Activated CD4-positive, alpha-beta T cell treated with anti-CD3 and anti-CD28 coated beads, Interleukin-2, amount 10 ng/mL, durations not matched to agents 24 days and 14 days (primary cell): Measurements from ENCODE around the gene C5orf22. TPM values are rescaled to one million over a fixed set of nuclear protein-coding genes. Genes with fewer than 3 reads are reported as not detected.

Source experiments
- DNase-seq: peaks from one replicate; pipeline ENCODE4 v3.0.0; 2022
- H3K27ac Mint-ChIP-seq: one replicate; pipeline ENCODE4 v1.8.0; 2022; ENCODE audit warnings: mild to moderate bottlenecking, mixed read lengths
- H3K27me3 Mint-ChIP-seq: one replicate; pipeline ENCODE4 v1.8.0; 2022; ENCODE audit warnings: mixed read lengths
- H3K36me3 Mint-ChIP-seq: one replicate; pipeline ENCODE4 v1.8.0; 2022; ENCODE audit warnings: low read depth, mild to moderate bottlenecking, mixed read lengths
- H3K4me1 Mint-ChIP-seq: one replicate; pipeline ENCODE4 v1.8.0; 2021; ENCODE audit warnings: mixed read lengths
- H3K4me3 Mint-ChIP-seq: one replicate; pipeline ENCODE4 v1.8.0; 2022; ENCODE audit warnings: mild to moderate bottlenecking, moderate library complexity, mixed read lengths
- H3K9me3 Mint-ChIP-seq: one replicate; pipeline ENCODE4 v1.8.0; 2021; ENCODE audit warnings: mixed read lengths
- intact Hi-C: fragments of 100-400 bp; cut with micrococcal nuclease; formaldehyde crosslinking; loops from one replicate; pipeline ENCODE4 v1.15.1; 2023
- total RNA-seq: library from RNA; stranded (reverse); gene quantifications from 2 replicates; pipeline ENCODE4 v1.2.3, GENCODE V29; 2022

C5orf22 gene
- 34.2 and 37.7 TPM in 2 replicates for total RNA-seq

GRCh38 chr5:31531888-31532547 lies at the start of gene C5orf22, which contains the start of gene DROSHA:
Gene C5orf22, plus strand, starts transcription at chr5:31532301. Its CDS starts 92 bp downstream, at chr5:31532393.
Gene DROSHA, minus strand, starts transcription at chr5:31532093. Its CDS starts 3,034 bp downstream, at chr5:31529059.
- H3K4me3 Mint-ChIP-seq, result peak within 1 kb of the TSS; percentile 91
- H3K9me3 Mint-ChIP-seq, result no peaks in the 10 kb centered on the region
- H3K27me3 Mint-ChIP-seq, result no peaks in the 10 kb centered on the region
- H3K27ac Mint-ChIP-seq, result peak within 1 kb of the TSS; percentile 96
- peak; percentile 98 for DNase-seq
- intact Hi-C loops, result loop anchor here (1.0 to 10.0 kb wide), 6 partner anchors 105 to 1909 kb away; partner anchors contain the start of genes MTMR12, PDZD2, SUB1 and TARS1
- peaks cover 56% of the 10 kb centered on the region for H3K36me3 Mint-ChIP-seq
- peaks cover 27% of the 10 kb centered on the region for H3K4me1 Mint-ChIP-seq

DNA sequence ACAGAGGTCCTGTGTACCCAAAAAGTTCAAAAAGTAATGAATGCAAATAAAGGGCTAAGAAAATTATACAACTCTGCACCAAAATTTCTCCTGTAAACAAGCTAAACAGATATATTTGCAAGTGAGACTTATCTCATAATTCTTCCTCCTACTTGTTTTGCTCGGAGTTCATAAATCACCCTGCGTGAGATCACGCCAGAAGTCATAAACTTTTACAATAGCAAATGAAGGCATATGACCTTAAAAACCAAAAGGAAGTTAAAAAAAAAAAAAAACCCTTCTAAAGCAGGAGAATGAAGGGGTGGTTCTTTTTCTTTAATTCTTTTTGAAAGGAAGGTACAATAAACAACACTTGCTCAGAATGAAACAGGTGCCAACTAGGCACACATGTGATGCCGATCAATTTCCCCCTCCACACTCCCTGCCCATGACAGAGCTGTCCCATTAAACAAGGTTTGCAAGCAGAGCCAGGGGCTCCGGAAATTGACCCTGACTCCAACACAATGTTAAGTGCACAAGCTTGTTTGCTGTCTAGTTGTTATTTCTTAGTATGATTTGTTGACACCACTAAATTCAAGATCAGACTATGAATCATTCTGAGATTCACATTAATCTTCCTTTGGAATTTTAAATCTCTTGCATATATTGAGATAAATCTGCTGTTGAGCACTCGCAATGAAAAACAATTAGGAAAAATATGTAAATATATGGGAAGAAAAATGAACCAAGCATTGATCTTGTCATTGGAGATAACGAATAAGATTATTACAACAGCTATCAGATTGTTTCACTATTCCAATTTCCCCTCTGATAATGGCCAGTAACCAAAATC lies 46.5 kb upstream of the C5orf22 start:
- no peak for DNase-seq
- Mint-ChIP-seq H3K27me3 (no peaks in the 10 kb centered on the region), H3K36me3 (peaks cover 50% of the 10 kb centered on the region), H3K4me3 (no peak overlapping the region), H3K27ac (no peak overlapping the region), H3K4me1 (peaks cover 3% of the 10 kb centered on the region), H3K9me3 (no peaks in the 10 kb centered on the region)
- intact Hi-C loops, result no loop called here

GRCh38 chr5:31486441-31486840 lies 45.7 kb upstream of the C5orf22 start:
- H3K27ac Mint-ChIP-seq, result peak overlapping the region; percentile 1
- H3K36me3 Mint-ChIP-seq, result peaks cover 54% of the 10 kb centered on the region
- peaks cover 3% of the 10 kb centered on the region for H3K4me1 Mint-ChIP-seq
- no peaks in the 10 kb centered on the region for H3K27me3 Mint-ChIP-seq
- intact Hi-C loops, result no loop called here
- DNase-seq, result no peak
- H3K9me3 Mint-ChIP-seq, result no peaks in the 10 kb centered on the region
- no peak overlapping the region for H3K4me3 Mint-ChIP-seq

DNA sequence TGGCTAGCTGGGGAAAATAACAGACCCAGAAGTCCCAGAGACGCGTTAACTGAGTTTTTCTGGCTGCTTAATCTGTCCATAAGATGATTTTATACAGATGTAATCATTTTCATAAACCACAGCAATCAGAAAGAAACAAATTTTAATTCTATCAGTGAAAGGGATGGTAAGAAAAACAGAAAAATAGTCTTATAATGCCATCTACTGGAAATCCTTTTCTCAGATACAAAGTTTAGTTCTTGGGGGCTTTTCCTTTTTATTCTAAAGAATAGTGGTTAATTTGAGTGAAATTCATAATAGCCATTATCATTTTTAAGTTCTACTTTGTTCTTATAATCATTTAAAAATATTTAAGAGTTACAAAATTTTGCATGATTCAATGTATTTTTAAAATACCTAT lies 44.6 kb upstream of the C5orf22 start:
- Mint-ChIP-seq H3K4me3 (no peak overlapping the region), H3K27ac (no peak overlapping the region), H3K27me3 (no peaks in the 10 kb centered on the region), H3K4me1 (peaks cover 3% of the 10 kb centered on the region), H3K9me3 (no peaks in the 10 kb centered on the region), H3K36me3 (peaks cover 52% of the 10 kb centered on the region)
- intact Hi-C loops, result no loop called here
- DNase-seq, result no peak

GRCh38 chr5:31492869-31493268 lies 39.2 kb upstream of the C5orf22 start:
- H3K36me3 Mint-ChIP-seq, result peaks cover 56% of the 10 kb centered on the region

GRCh38 chr5:31495336-31495735 lies 36.8 kb upstream of the C5orf22 start:
- intact Hi-C loops, result no loop called here

More at GRCh38 chr5:31492869-31493268, 39.2 kb upstream of the C5orf22 start:
- no peaks in the 10 kb centered on the region for H3K9me3 Mint-ChIP-seq
- H3K27ac Mint-ChIP-seq, result no peak overlapping the region
- DNase-seq, result peak; percentile 40
- no peaks in the 10 kb centered on the region for H3K27me3 Mint-ChIP-seq
- intact Hi-C loops, result no loop called here
- H3K4me3 Mint-ChIP-seq, result no peak overlapping the region
- H3K4me1 Mint-ChIP-seq, result no peaks in the 10 kb centered on the region

GRCh38 chr5:31496301-31496700 lies 35.8 kb upstream of the C5orf22 start:
- H3K36me3 Mint-ChIP-seq, result peaks cover 53% of the 10 kb centered on the region
- intact Hi-C loops, result no loop called here
- H3K4me3 Mint-ChIP-seq, result no peak overlapping the region
- no peaks in the 10 kb centered on the region for H3K27me3 Mint-ChIP-seq
- no peaks in the 10 kb centered on the region for H3K4me1 Mint-ChIP-seq
- no peaks in the 10 kb centered on the region for H3K9me3 Mint-ChIP-seq
- no peak for DNase-seq
- no peak overlapping the region for H3K27ac Mint-ChIP-seq

More at GRCh38 chr5:31495336-31495735, 36.8 kb upstream of the C5orf22 start:
- Mint-ChIP-seq H3K36me3 (peaks cover 53% of the 10 kb centered on the region), H3K9me3 (no peaks in the 10 kb centered on the region), H3K4me3 (no peak overlapping the region), H3K4me1 (no peaks in the 10 kb centered on the region), H3K27me3 (no peaks in the 10 kb centered on the region), H3K27ac (no peak overlapping the region)
- DNase-seq, result no peak

DNA sequence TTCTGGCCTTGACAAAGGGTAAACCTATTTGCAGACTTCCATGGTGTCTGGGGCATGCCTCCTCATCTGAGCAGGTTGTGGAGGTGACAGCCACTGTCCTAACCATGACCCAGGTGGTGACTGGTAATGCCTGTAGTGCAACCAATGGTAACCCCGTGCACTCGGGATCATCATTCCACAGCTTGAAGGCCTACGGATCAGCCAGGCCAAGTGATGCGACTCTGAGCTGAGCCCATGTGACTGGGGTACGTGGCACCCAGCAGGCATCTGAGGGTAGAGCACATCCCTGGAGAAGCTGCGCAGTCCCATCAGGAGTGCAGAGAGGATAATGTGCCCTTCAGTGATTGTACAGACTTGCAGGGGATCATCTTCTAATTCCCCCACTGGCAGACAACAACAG lies 35.2 kb upstream of the C5orf22 start:
- no peak for DNase-seq
- no peaks in the 10 kb centered on the region for H3K27me3 Mint-ChIP-seq
- no peaks in the 10 kb centered on the region for H3K4me1 Mint-ChIP-seq
- H3K27ac Mint-ChIP-seq, result no peak overlapping the region
- H3K4me3 Mint-ChIP-seq, result no peak overlapping the region
- H3K36me3 Mint-ChIP-seq, result peaks cover 55% of the 10 kb centered on the region
- H3K9me3 Mint-ChIP-seq, result no peaks in the 10 kb centered on the region
- intact Hi-C loops, result no loop called here

- no peak for DNase-seq
- no peaks in the 10 kb centered on the region for H3K27me3 Mint-ChIP-seq
- H3K4me3 Mint-ChIP-seq, result no peak overlapping the region
- H3K4me1 Mint-ChIP-seq, result no peaks in the 10 kb centered on the region
- intact Hi-C loops, result no loop called here
- no peak overlapping the region for H3K27ac Mint-ChIP-seq
- H3K9me3 Mint-ChIP-seq, result no peaks in the 10 kb centered on the region
- H3K36me3 Mint-ChIP-seq, result peaks cover 71% of the 10 kb centered on the region
These were observed 31.8 kb upstream of the C5orf22 start for GRCh38 chr5:31500256-31500655.

DNA sequence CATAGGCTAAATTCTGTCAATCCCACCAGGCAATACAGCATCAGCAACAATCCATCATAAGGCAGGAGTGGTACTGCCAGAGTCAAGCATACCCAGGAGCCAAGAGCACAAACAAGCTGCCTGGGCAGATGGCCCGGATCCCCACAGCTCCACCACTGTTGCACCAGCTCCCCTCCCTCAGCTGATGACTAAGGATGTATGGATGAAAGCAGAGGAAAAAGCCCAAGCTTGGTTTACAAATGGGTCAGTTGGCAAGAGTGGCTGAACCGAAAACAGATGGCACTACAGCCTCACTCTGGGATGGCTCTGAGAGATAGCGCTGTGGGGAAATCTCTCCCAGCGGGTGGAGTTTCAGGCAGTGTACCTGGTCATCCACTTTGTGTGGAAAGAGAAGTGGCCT lies 29.6 kb upstream of the C5orf22 start:
- intact Hi-C loops, result no loop called here
- DNase-seq, result peak; percentile 30
- H3K27ac Mint-ChIP-seq, result no peak overlapping the region
- no peaks in the 10 kb centered on the region for H3K9me3 Mint-ChIP-seq
- no peak overlapping the region for H3K4me3 Mint-ChIP-seq
- no peaks in the 10 kb centered on the region for H3K27me3 Mint-ChIP-seq
- H3K4me1 Mint-ChIP-seq, result no peaks in the 10 kb centered on the region
- peaks cover 65% of the 10 kb centered on the region for H3K36me3 Mint-ChIP-seq

- no peaks in the 10 kb centered on the region for H3K9me3 Mint-ChIP-seq
- no peak overlapping the region for H3K27ac Mint-ChIP-seq
- H3K27me3 Mint-ChIP-seq, result no peaks in the 10 kb centered on the region
- intact Hi-C loops, result no loop called here
- H3K36me3 Mint-ChIP-seq, result peaks cover 72% of the 10 kb centered on the region
- H3K4me3 Mint-ChIP-seq, result no peak overlapping the region
- H3K4me1 Mint-ChIP-seq, result no peaks in the 10 kb centered on the region
- peak; percentile 35 for DNase-seq
These were observed 27.6 kb upstream of the C5orf22 start for GRCh38 chr5:31504529-31504928.

GRCh38 chr5:31511305-31511704 lies 20.8 kb upstream of the C5orf22 start:
- Mint-ChIP-seq H3K27me3 (no peaks in the 10 kb centered on the region), H3K36me3 (peaks cover 73% of the 10 kb centered on the region), H3K27ac (no peak overlapping the region), H3K9me3 (no peaks in the 10 kb centered on the region), H3K4me3 (no peak overlapping the region), H3K4me1 (no peaks in the 10 kb centered on the region)
- no peak for DNase-seq
- intact Hi-C loops, result no loop called here

GRCh38 chr5:31516802-31517201 lies 15.3 kb upstream of the C5orf22 start:
- no peaks in the 10 kb centered on the region for H3K27me3 Mint-ChIP-seq
- no peak overlapping the region for H3K27ac Mint-ChIP-seq
- no peaks in the 10 kb centered on the region for H3K9me3 Mint-ChIP-seq
- peaks cover 3% of the 10 kb centered on the region for H3K4me1 Mint-ChIP-seq
- no peak overlapping the region for H3K4me3 Mint-ChIP-seq
- no peak for DNase-seq
- intact Hi-C loops, result no loop called here
- H3K36me3 Mint-ChIP-seq, result peaks cover 54% of the 10 kb centered on the region

DNA sequence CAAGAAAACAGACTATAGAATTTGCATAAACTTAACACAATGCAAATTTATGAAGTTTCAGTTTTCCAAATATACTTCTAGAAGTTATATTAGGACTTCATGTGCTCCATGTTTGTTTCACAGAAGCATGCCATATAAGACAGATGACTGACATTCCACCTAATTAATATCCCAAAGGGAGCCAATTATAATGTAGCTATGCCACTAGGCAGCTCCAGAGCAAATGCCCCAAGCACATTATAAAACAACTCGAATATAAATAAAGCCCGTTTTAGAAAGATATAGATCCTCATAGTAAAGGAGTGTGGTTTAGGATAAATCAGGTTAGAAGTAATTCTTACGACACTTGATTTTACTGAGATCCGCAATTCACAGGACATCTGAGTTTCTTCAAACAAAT lies 9.1 kb upstream of the C5orf22 start:
- Mint-ChIP-seq H3K9me3 (no peaks in the 10 kb centered on the region), H3K36me3 (peaks cover 61% of the 10 kb centered on the region), H3K27me3 (no peaks in the 10 kb centered on the region), H3K4me3 (no peak overlapping the region), H3K27ac (no peak overlapping the region), H3K4me1 (peaks cover 8% of the 10 kb centered on the region)
- intact Hi-C loops, result no loop called here
- DNase-seq, result no peak
